Upper lobe of left lung (tissue), 6 donors: ENCODE data around the gene TIMM8B. TPM values are rescaled to one million over a fixed set of nuclear protein-coding genes. Genes with fewer than 3 reads are reported as not detected.
A peak's percentile ranks its signal among the peaks of the same experiment; 100 is the strongest.
"Not testable (repeated sequence)": the region's sequence is repeated elsewhere in the genome, so short reads cannot be mapped to it uniquely, and the experiment has no call there.

Source experiments
- ATAC-seq, 2 donors: fragments of 200-7000 bp; cut with Tn5 transposase; one replicate each; pipeline ENCODE4 v1.9.1; 2022; ENCODE audit warnings: mild to moderate bottlenecking in 2 of 2, moderate library complexity in 2 of 2; ENCODE audit not compliant: low FRiP score in 2 of 2
- DNase-seq, 2 donors: peaks; one replicate each; pipeline ENCODE4 v3.0.0-alpha.2; 2019 to 2020
- H3K27ac ChIP-seq, 4 donors: fragments of 200-600 bp; sonication (generic); one replicate each; pipeline ENCODE4 v1.5.1; 2016 to 2019
- H3K27me3 ChIP-seq, 4 donors: fragments of 200-600 bp; sonication (generic); one replicate each; pipeline ENCODE4 v1.5.1; 2017 to 2019
- H3K36me3 ChIP-seq, 4 donors: fragments of 200-600 bp; sonication (generic); one replicate each; pipeline ENCODE4 v1.5.1; 2016 to 2019
- H3K4me1 ChIP-seq, 4 donors: fragments of 200-600 bp; sonication (generic); one replicate each; pipeline ENCODE4 v1.5.1; 2018 to 2019
- H3K4me3 ChIP-seq, 4 donors: fragments of 200-600 bp; sonication (generic); one replicate each; pipeline ENCODE4 v1.5.1; 2017 to 2019; ENCODE audit warnings: mild to moderate bottlenecking in 2 of 4, moderate library complexity in 1 of 4
- H3K9me3 ChIP-seq, 4 donors: fragments of 200-600 bp; sonication (generic); one replicate each; pipeline ENCODE4 v1.5.1; 2018 to 2019
- CTCF ChIP-seq, 6 experiments: fragments of 450-650 bp in 4 of 6; fragments of 200-600 bp in 2 of 6; sonication (generic) in 2 of 6; IDR thresholded peaks; one replicate each; pipeline ENCODE4 v1.5.1; 2016 to 2019; ENCODE audit warnings: antibody characterized with exemption in 6 of 6
- EP300 ChIP-seq, 4 donors: sonication (generic); formaldehyde crosslinking; IDR thresholded peaks; one replicate each; pipeline ENCODE4 v1.5.1; 2017; ENCODE audit warnings: antibody characterized with exemption in 4 of 4, control low read depth in 2 of 4
- POLR2A ChIP-seq, 4 donors: fragments of 450-650 bp; IDR thresholded peaks; one replicate each; pipeline ENCODE4 v1.5.1; 2016 to 2017; ENCODE audit warnings: antibody characterized with exemption in 4 of 4, mild to moderate bottlenecking in 2 of 4
- POLR2AphosphoS5 ChIP-seq, 2 donors: sonication (generic); formaldehyde crosslinking; IDR thresholded peaks; one replicate each; pipeline ENCODE4 v1.5.1; 2017; ENCODE audit warnings: antibody characterized with exemption in 2 of 2
- WGBS, 2 donors: methylation state at CpG; one replicate each; pipeline ENCODE4 v1.1.5; 2017 to 2018; 5-methylcytosine and 5-hydroxymethylcytosine counted together
- total RNA-seq, 6 donors: library from RNA; depleted of rRNA in 4 of 6; stranded (reverse); fragments of >200 nt in 4 of 6; gene quantifications; one replicate each; pipeline versions ENCODE4 v1.1.0 to v1.2.1, GENCODE V29; 2016 to 2021
- donor health status: DM: no; HTN: no; CAD: no; lungs with moderate emphysema.
- donor health status: DM: no; HTN: yes; CAD: no; lungs with severe emphysema.

The TIMM8B gene
- total RNA-seq, 6 donors from 2014 or later = 10.8 to 50.7 (median 31.3) TPM

GRCh38 chr11:112096194-112096593 is 9.6 kb upstream of the TIMM8B start:
- Histone ChIP-seq H3K9me3 (no peaks in the 10 kb centered on the region), H3K4me3 (no peak overlapping the region), H3K4me1 (no peaks in the 10 kb centered on the region), H3K36me3 (peaks cover 15 to 68% (median 41%) of the 10 kb centered on the region in 4 donors), H3K27ac (no peak overlapping the region), H3K27me3 (no peaks in the 10 kb centered on the region)
- DNase-seq (no peak), ATAC-seq (no peak)
- TF ChIP-seq CTCF (IDR thresholded peaks at IDR 0.05) (no peak), EP300 (IDR thresholded peaks at IDR 0.05) (no peak), POLR2A (IDR thresholded peaks at IDR 0.05) (no peak), POLR2AphosphoS5 (IDR thresholded peaks at IDR 0.05) (no peak)

GRCh38 chr11:112095302-112095701 is 8.7 kb upstream of the TIMM8B start:
- 92% methylated on average over 2 of the region's 2 CpGs for WGBS, 2 donors
- H3K27ac ChIP-seq, H3K4me3 ChIP-seq, ATAC-seq, DNase-seq, H3K9me3 ChIP-seq, H3K4me1 ChIP-seq, H3K27me3 ChIP-seq: not testable (repeated sequence)
- H3K36me3 ChIP-seq = peaks cover 24 to 77% (median 48%) of the 10 kb centered on the region in 4 donors

- H3K36me3 ChIP-seq = peaks cover 28 to 73% (median 52%) of the 10 kb centered on the region in 4 donors
- ATAC-seq (no peak), DNase-seq (no peak)
- H3K27ac ChIP-seq = peak overlapping the region; percentile 77 to 84 (median 84)
- peak overlapping the region; percentile 56 to 82 (median 73) for H3K4me3 ChIP-seq
- no peaks in the 10 kb centered on the region for H3K9me3 ChIP-seq
- H3K27me3 ChIP-seq = no peaks in the 10 kb centered on the region
- peaks cover 25 to 38% (median 33%) of the 10 kb centered on the region in 4 donors for H3K4me1 ChIP-seq
- WGBS, 2 donors = 16% methylated on average over 10 of the region's 10 CpGs
- no peak for TF ChIP-seq CTCF (IDR thresholded peaks at IDR 0.05)
- no peak for TF ChIP-seq POLR2AphosphoS5 (IDR thresholded peaks at IDR 0.05)
- TF ChIP-seq EP300 (IDR thresholded peaks at IDR 0.05) = no peak
- TF ChIP-seq POLR2A (IDR thresholded peaks at IDR 0.05) = no peak
These were observed 656 bp upstream of the TIMM8B start for GRCh38 chr11:112087212-112087611.

- peaks cover 25 to 73% (median 44%) of the 10 kb centered on the region in 4 donors for H3K36me3 ChIP-seq
- peak overlapping the region; percentile 77 to 84 (median 84) for H3K27ac ChIP-seq
- TF ChIP-seq EP300 (IDR thresholded peaks at IDR 0.05) = no peak
- no peak for TF ChIP-seq POLR2A (IDR thresholded peaks at IDR 0.05)
- no peak for TF ChIP-seq POLR2AphosphoS5 (IDR thresholded peaks at IDR 0.05)
- no peak for TF ChIP-seq CTCF (IDR thresholded peaks at IDR 0.05)
- H3K4me1 ChIP-seq = peaks cover 25 to 38% (median 33%) of the 10 kb centered on the region in 4 donors
- no peaks in the 10 kb centered on the region for H3K27me3 ChIP-seq
- H3K9me3 ChIP-seq = no peaks in the 10 kb centered on the region
- H3K4me3 ChIP-seq = peak overlapping the region; percentile 56 to 82 (median 73)
- DNase-seq (peak in 1 of 2 donors; percentile 27), ATAC-seq (peak; percentile 56 to 73)
- WGBS, 2 donors = 6 to 10% methylated on average over 18 to 19 of the region's 19 CpGs
These were observed 634 bp downstream of the TIMM8B start for GRCh38 chr11:112085822-112086421.

GRCh38 chr11:112082729-112083128 is 3.8 kb downstream of the TIMM8B start:
- Histone ChIP-seq H3K27me3 (no peaks in the 10 kb centered on the region), H3K27ac (no peak overlapping the region), H3K36me3 (peaks cover 23 to 74% (median 49%) of the 10 kb centered on the region in 4 donors), H3K4me1 (peaks cover 12 to 19% (median 14%) of the 10 kb centered on the region in 4 donors), H3K9me3 (no peaks in the 10 kb centered on the region), H3K4me3 (no peak overlapping the region)
- no peak for DNase-seq
- no peak for TF ChIP-seq EP300 (IDR thresholded peaks at IDR 0.05)
- TF ChIP-seq CTCF (IDR thresholded peaks at IDR 0.05) = no peak
- no peak for TF ChIP-seq POLR2A (IDR thresholded peaks at IDR 0.05)
- TF ChIP-seq POLR2AphosphoS5 (IDR thresholded peaks at IDR 0.05) = no peak
- no peak for ATAC-seq
- WGBS, 2 donors = 78 to 80% methylated on average over 4 of the region's 4 CpGs
